K562 (cell line): ENCODE measurements around the gene TSHB. TPM values are rescaled to one million over a fixed set of nuclear protein-coding genes. Genes with fewer than 3 reads are reported as not detected.

Experiments used
- ATAC-seq: fragments of 200-7000 bp; cut with Tn5 transposase; 3 replicates; pipeline ENCODE4 v1.9.1; 2020; ENCODE audit warnings: moderate library complexity
- BruUV-seq: library from RNA; stranded (reverse); fragments of 400-500 nt; replicated peaks from 2 replicates; lab custom pipeline; 2021; lab: Mats Ljungman, UMichigan
- CTCF ChIA-PET: fragments of 300-600 bp; formaldehyde crosslinking; extraction: SDS; loops from one replicate; lab custom pipeline; 2021; ENCODE audit warnings: low intra/inter-chr PET ratio; lab: Yijun Ruan, JAX
- POLR2A ChIA-PET: fragments of 300-600, 350-650 bp; sonication (Branson Sonifier 250); formaldehyde crosslinking; extraction: SDS; loops from one replicate; lab custom pipeline; 2021; ENCODE audit warnings: antibody characterized with exemption, inconsistent platforms; lab: Yijun Ruan, JAX
- DNase-seq, 4 experiments: peaks; one replicate each; pipeline versions ENCODE4 v3.0.0 to v3.0.0-alpha.2; 2011 to 2018; ENCODE audit warnings: low spot score in 3 of 4, mixed read lengths in 3 of 4; ENCODE audit errors: extremely low read depth in 1 of 4
- FAIRE-seq: peaks from 2 replicates; lab custom pipeline; 2011; peaks lifted over from hg19 to GRCh38; lab: Jason Lieb, UNC
- H2AFZ ChIP-seq: 2 replicates; pipeline ENCODE4 v1.6.0; 2011; ENCODE audit warnings: low read depth, low read length, control low read depth, inconsistent platforms
- H3K27ac ChIP-seq: fragments of 200-600 bp; 3 replicates; pipeline ENCODE4 v1.8.0; 2011; ENCODE audit warnings: low read depth, mild to moderate bottlenecking, control low read depth, inconsistent platforms, low read length, moderate library complexity, mixed read lengths; ENCODE audit errors: extremely low read depth
- H3K27me3 ChIP-seq, 2 experiments: fragments of 300-600 bp in 1 of 2; 2 replicates in 1 of 2; 3 replicates in 1 of 2; pipeline versions ENCODE4 v1.6.0 to v1.8.0; 2011; ENCODE audit warnings: inconsistent platforms in 2 of 2, low read length in 2 of 2, mild to moderate bottlenecking in 1 of 2, mixed read lengths in 1 of 2, moderate library complexity in 1 of 2; ENCODE audit not compliant: control insufficient read depth in 2 of 2, insufficient read depth in 2 of 2
- H3K36me3 ChIP-seq: fragments of 300-600 bp; 3 replicates; pipeline ENCODE4 v1.8.0; 2011; ENCODE audit warnings: mild to moderate bottlenecking, low read length, inconsistent platforms; ENCODE audit not compliant: control insufficient read depth, insufficient read depth
- H3K4me1 ChIP-seq, 2 experiments: fragments of 200-600 bp in 1 of 2; replicated peaks in 1 of 2; 2 replicates in 1 of 2; 3 replicates in 1 of 2; pipeline versions ENCODE4 v1.5.1 to v1.8.0; 2011; ENCODE audit warnings: inconsistent platforms in 2 of 2, low read length in 2 of 2, mild to moderate bottlenecking in 1 of 2, mixed read lengths in 1 of 2, moderate library complexity in 1 of 2; ENCODE audit not compliant: control insufficient read depth in 2 of 2, insufficient read depth in 2 of 2
- H3K4me2 ChIP-seq: 2 replicates; pipeline ENCODE4 v1.6.1; 2011; ENCODE audit warnings: low read length, control low read depth, inconsistent platforms, mixed read lengths; ENCODE audit not compliant: insufficient read depth
- H3K4me3 ChIP-seq: fragments of 200-600 bp; sonication (generic), shearing (Covaris generic); 2 replicates; pipeline ENCODE4 v1.5.1; 2016; ENCODE audit warnings: control low read depth, inconsistent platforms
- H3K79me2 ChIP-seq: fragments of 200-600 bp; 3 replicates; pipeline ENCODE4 v1.8.0; 2011; ENCODE audit warnings: low read length, inconsistent platforms; ENCODE audit not compliant: control insufficient read depth, insufficient read depth
- H3K9ac ChIP-seq, 2 experiments: 2 replicates each; pipeline versions ENCODE4 v1.6.0 to v1.6.1; 2011; ENCODE audit warnings: low read depth in 2 of 2, low read length in 2 of 2, control low read depth in 1 of 2, inconsistent platforms in 1 of 2, mild to moderate bottlenecking in 1 of 2, mixed read lengths in 1 of 2; ENCODE audit not compliant: insufficient read depth in 1 of 2
- H3K9me1 ChIP-seq: one replicate; pipeline ENCODE4 v1.6.0; 2011; ENCODE audit warnings: inconsistent platforms, mild to moderate bottlenecking, low read length, moderate library complexity; ENCODE audit not compliant: control insufficient read depth, insufficient read depth
- H3K9me3 ChIP-seq: replicated peaks from 2 replicates; pipeline ENCODE4 v1.5.1; 2011; ENCODE audit warnings: low read depth, low read length, inconsistent platforms; ENCODE audit not compliant: control insufficient read depth, insufficient read depth
- H4K20me1 ChIP-seq: replicated peaks from 2 replicates; pipeline ENCODE4 v1.6.1; 2011; ENCODE audit warnings: low read length, inconsistent platforms, mixed read lengths; ENCODE audit not compliant: control insufficient read depth, insufficient read depth
- BCOR ChIP-seq: fragments of 450-650 bp; IDR thresholded peaks from 2 replicates; pipeline ENCODE4 v1.6.1; 2016
- CREBBP ChIP-seq: IDR thresholded peaks from one replicate; pipeline ENCODE4 v1.6.1; 2012; ENCODE audit warnings: low read depth, mild to moderate bottlenecking, control low read depth, inconsistent platforms, low read length
- CXXC5 ChIP-seq: fragments of 250-450 bp; sonication (Bioruptor Pico); IDR thresholded peaks from 2 replicates; pipeline ENCODE4 v1.8.0; 2022; ENCODE audit warnings: inconsistent platforms, mild to moderate bottlenecking, moderate library complexity
- EP300 ChIP-seq: IDR thresholded peaks from 2 replicates; pipeline ENCODE4 v1.6.1; 2012; ENCODE audit warnings: low read length, improper control_type of control experiment
- FOXK2 ChIP-seq, 2 experiments: fragments of 450-650 bp; IDR thresholded peaks in 1 of 2; conservative IDR thresholded peaks in 1 of 2; 2 replicates each; pipeline ENCODE4 v1.6.1; 2016; ENCODE audit warnings: low read depth in 2 of 2, mild to moderate bottlenecking in 1 of 2
- MEIS2 ChIP-seq: fragments of 450-650 bp; IDR thresholded peaks from 2 replicates; pipeline ENCODE4 v1.6.1; 2014; ENCODE audit warnings: mild to moderate bottlenecking; ENCODE audit not compliant: partially characterized antibody
- RBBP5 ChIP-seq: fragments of 200-600 bp; sonication (generic); IDR thresholded peaks from 2 replicates; pipeline ENCODE4 v1.6.1; 2012; ENCODE audit warnings: borderline replicate concordance, mild to moderate bottlenecking, low read length, control low read depth, inconsistent platforms; ENCODE audit not compliant: insufficient read depth, poor library complexity, severe bottlenecking
- RBM39 ChIP-seq: fragments of 200-400 bp; formaldehyde crosslinking; optimal IDR thresholded peaks from 2 replicates; pipeline ENCODE3; 2018; ENCODE audit warnings: low read depth, low read length
- RNF2 ChIP-seq: sonication (generic); IDR thresholded peaks from 2 replicates; pipeline ENCODE4 v1.6.1; 2016
- SP1 ChIP-seq: sonication (generic); formaldehyde crosslinking; IDR thresholded peaks from 2 replicates; pipeline ENCODE4 v1.8.1; 2022; ENCODE audit warnings: mild to moderate bottlenecking, missing genetic modification reagents
- TAF1 ChIP-seq: IDR thresholded peaks from 2 replicates; pipeline ENCODE4 v1.6.1; 2011; ENCODE audit warnings: mild to moderate bottlenecking, low read length, moderate library complexity; ENCODE audit not compliant: insufficient read depth, control insufficient read depth, severe bottlenecking; ENCODE audit errors: extremely low read depth
- ZNF140 ChIP-seq: fragments of 250-450 bp; sonication (Bioruptor Pico); IDR thresholded peaks from 2 replicates; pipeline ENCODE4 v1.8.0; 2021; ENCODE audit warnings: moderate library complexity, mild to moderate bottlenecking, inconsistent platforms
- ZNF695 ChIP-seq: fragments of 450-650 bp; formaldehyde crosslinking; IDR thresholded peaks from 2 replicates; pipeline ENCODE4 v1.4.0; 2020; ENCODE audit warnings: mild to moderate bottlenecking, moderate library complexity
- ZNF75A ChIP-seq: fragments of 450-650 bp; formaldehyde crosslinking; IDR thresholded peaks from 2 replicates; pipeline ENCODE4 v1.4.0; 2020; ENCODE audit warnings: mild to moderate bottlenecking
- WGBS: fragments of 100-300 bp; shearing (Covaris generic); methylation state at CpG from one replicate; pipeline ENCODE4 v1.1.6; 2016; ENCODE audit warnings: low coverage, mixed read lengths; ENCODE audit not compliant: insufficient coverage; ENCODE audit errors: missing lambda C conversion rate; 5-methylcytosine and 5-hydroxymethylcytosine counted together
- in situ Hi-C: fragments of 300-500 bp; cut with MboI; formaldehyde crosslinking; loops from 4 replicates; pipeline ENCODE4 v1.15.0; 2018; ENCODE audit warnings: inconsistent platforms, mixed read lengths
- intact Hi-C: fragments of 100-400 bp; cut with micrococcal nuclease; formaldehyde crosslinking; loops from 2 replicates; pipeline ENCODE4 v1.14.2; 2022
- polyA plus RNA-seq, 8 experiments: library from polyadenylated mRNA; depleted of rRNA in 4 of 8; stranded (reverse) in 5 of 8; unstranded in 3 of 8; fragments of >200 nt; fragmentation: Nextera tagmentation in 2 of 8; fragmentation: Illumina TruSeq in 1 of 8; extraction: Ambion mirVana in 2 of 8; extraction: Trizol in 1 of 8; gene quantifications; 2 replicates each; pipeline versions ENCODE4 v1.2.1 to v1.2.3, GENCODE V29; 2011 to 2014; ENCODE audit warnings: inconsistent platforms in 1 of 8, missing spikeins in 1 of 8
- total RNA-seq, 7 experiments: library from RNA; depleted of rRNA in 6 of 7; stranded (reverse); fragments of >200 nt in 6 of 7; fragmentation: Illumina TruSeq in 2 of 7; extraction: Trizol in 2 of 7; gene quantifications; 2 replicates each; pipeline versions ENCODE4 v1.2.1 to v1.2.3, GENCODE V29; 2011 to 2021; ENCODE audit warnings: low replicate concordance in 1 of 7
- TF ChIP-seq, protein P1 (sequence below): fragments of 450-650 bp; formaldehyde crosslinking; IDR thresholded peaks from 2 replicates; pipeline ENCODE4 v1.4.0; 2022; ENCODE audit warnings: missing genetic modification characterization
- TF ChIP-seq, protein P2 (sequence below): fragments of 450-650 bp; IDR thresholded peaks from 2 replicates; pipeline ENCODE4 v1.6.1; 2018; ENCODE audit warnings: mild to moderate bottlenecking, low read depth; ENCODE audit not compliant: partially characterized antibody
- TF ChIP-seq, protein P3 (sequence below): fragments of 250-450 bp; sonication (Bioruptor Pico); IDR thresholded peaks from 2 replicates; pipeline ENCODE4 v1.8.0; 2022; ENCODE audit warnings: inconsistent platforms

Gene TSHB
- total and polyA plus RNA-seq, 9 of the 15 experiments (the other 6 are each of a cell fraction or from before 2014, with no cell fraction given) = not detected

DNA sequence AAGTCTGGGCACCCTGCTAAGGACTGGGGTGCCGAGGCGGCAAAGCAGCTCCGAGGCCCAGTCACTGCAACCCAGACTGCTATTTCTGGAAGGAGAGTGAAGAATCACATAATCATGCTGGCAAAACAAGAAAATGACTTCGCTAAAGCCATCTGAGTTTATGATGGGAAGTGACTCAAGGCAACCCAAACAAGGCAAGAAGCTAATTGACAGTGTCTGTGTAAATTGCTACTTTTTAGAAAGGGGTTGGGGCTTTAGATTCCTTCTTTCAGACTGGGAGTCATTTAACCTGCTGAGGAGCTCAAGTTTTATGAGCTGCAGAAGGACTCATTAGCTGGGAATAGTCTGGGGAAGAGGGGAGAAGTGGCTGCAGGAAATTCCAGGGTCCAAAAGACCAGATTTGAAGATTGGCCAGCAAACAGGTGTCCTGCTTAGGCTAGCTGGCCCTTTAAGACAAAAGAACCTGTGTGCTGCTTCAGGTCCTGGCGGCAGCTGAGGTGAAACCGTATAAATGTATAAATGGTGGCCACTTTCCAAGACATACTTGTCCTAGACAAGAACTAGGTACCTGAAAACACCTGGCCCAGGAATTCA lies 28.1 kb downstream of the TSHB start:
- in situ Hi-C loops (loop anchor here (25.0 kb wide), 1 partner anchor 1070 kb away; the partner anchor contains the start of gene OLFML3), intact Hi-C loops (no loop called here)
- Histone ChIP-seq H3K9me1 (no peaks in the 10 kb centered on the region), H3K27me3 (peaks cover 6 to 11% of the 10 kb centered on the region in 2 experiments; a peak in 3 of 5 replicates), H4K20me1 (no peaks in the 10 kb centered on the region; the same call in 1 of the 2 replicates), H3K9me3 (no peaks in the 10 kb centered on the region), H3K27ac (no peak overlapping the region), H3K4me2 (no peak overlapping the region), H3K4me1 (no peaks in the 10 kb centered on the region), H3K9ac (no peak overlapping the region; a peak in 1 of 4 replicates), H3K36me3 (no peaks in the 10 kb centered on the region), H2AFZ (no peak overlapping the region), H3K79me2 (no peaks in the 10 kb centered on the region), H3K4me3 (no peak overlapping the region)
- no peak for DNase-seq
- FAIRE-seq = no peak
- 0% methylated on average over 6 of the region's 6 CpGs for WGBS
- BruUV-seq = no TSS peak
- POLR2A ChIA-PET = interaction anchor here (0.6 to 1.6 kb wide), 5 partner anchors 12 to 91 kb away, joined by 3 to 5 read pairs (median 3); no protein-coding TSS in a partner anchor
- ATAC-seq = no peak
- CTCF ChIA-PET = no interaction called here
- TF ChIP-seq BCOR = no peak
- TF ChIP-seq ZNF140 = no peak
- TF ChIP-seq FOXK2 (conservative IDR thresholded peaks at IDR 0.05 in 1 of 2, IDR thresholded peaks at IDR 0.05 in 1 of 2; ENCODE audit: low read depth in 2 of 2) = no peak
- TF ChIP-seq, protein P1, sequence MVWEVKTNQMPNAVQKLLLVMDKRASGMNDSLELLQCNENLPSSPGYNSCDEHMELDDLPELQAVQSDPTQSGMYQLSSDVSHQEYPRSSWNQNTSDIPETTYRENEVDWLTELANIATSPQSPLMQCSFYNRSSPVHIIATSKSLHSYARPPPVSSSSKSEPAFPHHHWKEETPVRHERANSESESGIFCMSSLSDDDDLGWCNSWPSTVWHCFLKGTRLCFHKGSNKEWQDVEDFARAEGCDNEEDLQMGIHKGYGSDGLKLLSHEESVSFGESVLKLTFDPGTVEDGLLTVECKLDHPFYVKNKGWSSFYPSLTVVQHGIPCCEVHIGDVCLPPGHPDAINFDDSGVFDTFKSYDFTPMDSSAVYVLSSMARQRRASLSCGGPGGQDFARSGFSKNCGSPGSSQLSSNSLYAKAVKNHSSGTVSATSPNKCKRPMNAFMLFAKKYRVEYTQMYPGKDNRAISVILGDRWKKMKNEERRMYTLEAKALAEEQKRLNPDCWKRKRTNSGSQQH (CRISPR knock-in tag) = no peak
- TF ChIP-seq EP300 = no peak
- TF ChIP-seq MEIS2 = no peak
- TF ChIP-seq TAF1 = no peak
- TF ChIP-seq ZNF695 = no peak
- no peak for TF ChIP-seq RNF2
- no peak for TF ChIP-seq SP1 (CRISPR knock-in tag)
- TF ChIP-seq CXXC5 (CRISPR knock-in tag) = no peak
- TF ChIP-seq, protein P2, sequence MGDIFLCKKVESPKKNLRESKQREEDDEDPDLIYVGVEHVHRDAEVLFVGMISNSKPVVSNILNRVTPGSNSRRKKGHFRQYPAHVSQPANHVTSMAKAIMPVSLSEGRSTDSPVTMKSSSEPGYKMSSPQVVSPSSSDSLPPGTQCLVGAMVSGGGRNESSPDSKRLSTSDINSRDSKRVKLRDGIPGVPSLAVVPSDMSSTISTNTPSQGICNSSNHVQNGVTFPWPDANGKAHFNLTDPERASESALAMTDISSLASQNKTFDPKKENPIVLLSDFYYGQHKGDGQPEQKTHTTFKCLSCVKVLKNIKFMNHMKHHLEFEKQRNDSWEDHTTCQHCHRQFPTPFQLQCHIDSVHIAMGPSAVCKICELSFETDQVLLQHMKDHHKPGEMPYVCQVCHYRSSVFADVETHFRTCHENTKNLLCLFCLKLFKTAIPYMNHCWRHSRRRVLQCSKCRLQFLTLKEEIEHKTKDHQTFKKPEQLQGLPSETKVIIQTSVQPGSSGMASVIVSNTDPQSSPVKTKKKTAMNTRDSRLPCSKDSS = no peak
- TF ChIP-seq, protein P3, sequence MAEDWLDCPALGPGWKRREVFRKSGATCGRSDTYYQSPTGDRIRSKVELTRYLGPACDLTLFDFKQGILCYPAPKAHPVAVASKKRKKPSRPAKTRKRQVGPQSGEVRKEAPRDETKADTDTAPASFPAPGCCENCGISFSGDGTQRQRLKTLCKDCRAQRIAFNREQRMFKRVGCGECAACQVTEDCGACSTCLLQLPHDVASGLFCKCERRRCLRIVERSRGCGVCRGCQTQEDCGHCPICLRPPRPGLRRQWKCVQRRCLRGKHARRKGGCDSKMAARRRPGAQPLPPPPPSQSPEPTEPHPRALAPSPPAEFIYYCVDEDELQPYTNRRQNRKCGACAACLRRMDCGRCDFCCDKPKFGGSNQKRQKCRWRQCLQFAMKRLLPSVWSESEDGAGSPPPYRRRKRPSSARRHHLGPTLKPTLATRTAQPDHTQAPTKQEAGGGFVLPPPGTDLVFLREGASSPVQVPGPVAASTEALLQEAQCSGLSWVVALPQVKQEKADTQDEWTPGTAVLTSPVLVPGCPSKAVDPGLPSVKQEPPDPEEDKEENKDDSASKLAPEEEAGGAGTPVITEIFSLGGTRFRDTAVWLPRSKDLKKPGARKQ (CRISPR knock-in tag) = no peak
- TF ChIP-seq CREBBP = no peak
- no peak for TF ChIP-seq RBBP5
- no peak for TF ChIP-seq RBM39
- no peak for TF ChIP-seq ZNF75A
